Mesendoderm (in vitro differentiated cells): ENCODE results near the gene CATSPERZ.

Experiments
- DNase-seq: peaks from one replicate; pipeline ENCODE4 v3.0.0; 2013
- H2AK5ac ChIP-seq: 2 replicates; pipeline ENCODE4 v1.6.1; 2013; ENCODE audit warnings: low read length, inconsistent platforms
- H2BK120ac ChIP-seq: 2 replicates; pipeline ENCODE4 v1.6.1; 2013; ENCODE audit warnings: low read depth, mild to moderate bottlenecking, low read length, moderate library complexity, mixed read lengths
- H2BK15ac ChIP-seq: replicated peaks from 2 replicates; pipeline ENCODE4 v1.6.1; 2013; ENCODE audit warnings: low read depth, mild to moderate bottlenecking, moderate library complexity
- H2BK5ac ChIP-seq: 2 replicates; pipeline ENCODE4 v1.6.1; 2013; ENCODE audit warnings: low read length, inconsistent platforms
- H3K18ac ChIP-seq: 2 replicates; pipeline ENCODE4 v1.6.1; 2013; ENCODE audit warnings: mild to moderate bottlenecking, low read length, mixed read lengths
- H3K23ac ChIP-seq: one replicate; pipeline ENCODE4 v1.6.1; 2013; ENCODE audit warnings: low read length
- H3K27ac ChIP-seq: 2 replicates; pipeline ENCODE4 v1.5.1; 2013; ENCODE audit warnings: low read depth, mild to moderate bottlenecking, inconsistent platforms, low read length, moderate library complexity
- H3K27me3 ChIP-seq: 2 replicates; pipeline ENCODE4 v1.6.1; 2013; ENCODE audit warnings: low read length, control low read depth, mild to moderate bottlenecking, inconsistent platforms; ENCODE audit not compliant: insufficient read depth, poor library complexity
- H3K36me3 ChIP-seq: 2 replicates; pipeline ENCODE4 v1.6.1; 2013; ENCODE audit warnings: low read length, inconsistent platforms; ENCODE audit not compliant: control insufficient read depth, insufficient read depth
- H3K4ac ChIP-seq: one replicate; pipeline ENCODE4 v1.6.1; 2013; ENCODE audit warnings: low read depth, mild to moderate bottlenecking, low read length, moderate library complexity
- H3K4me1 ChIP-seq: 2 replicates; pipeline ENCODE4 v1.6.1; 2013; ENCODE audit warnings: low read depth, low read length, inconsistent platforms; ENCODE audit not compliant: control insufficient read depth
- H3K4me2 ChIP-seq: 2 replicates; pipeline ENCODE4 v1.6.1; 2013; ENCODE audit warnings: low read length
- H3K4me3 ChIP-seq: 2 replicates; pipeline ENCODE4 v1.5.1; 2013; ENCODE audit warnings: mild to moderate bottlenecking, low read length
- H3K56ac ChIP-seq: one replicate; pipeline ENCODE4 v1.6.1; 2013; ENCODE audit warnings: low read length
- H3K79me1 ChIP-seq: 2 replicates; pipeline ENCODE4 v1.6.1; 2013; ENCODE audit warnings: low read length, inconsistent platforms
- H3K79me2 ChIP-seq: 2 replicates; pipeline ENCODE4 v1.6.1; 2013; ENCODE audit warnings: mild to moderate bottlenecking, low read length; ENCODE audit not compliant: control insufficient read depth, insufficient read depth
- H3K9ac ChIP-seq: 2 replicates; pipeline ENCODE4 v1.6.1; 2013; ENCODE audit warnings: low read length, inconsistent platforms
- H4K5ac ChIP-seq: one replicate; pipeline ENCODE4 v1.6.1; 2013; ENCODE audit warnings: low read length
- H4K8ac ChIP-seq: one replicate; pipeline ENCODE4 v1.6.1; 2013; ENCODE audit warnings: low read depth, mild to moderate bottlenecking, control low read depth, low read length, moderate library complexity
- WGBS: extraction: QIAGEN DNeasy Blood & Tissue Kit; methylation state at CpG from one replicate; pipeline ENCODE4 v1.1.7; 2013; ENCODE audit warnings: low lambda C conversion rate, missing lambda C conversion rate; ENCODE audit not compliant: insufficient coverage; ENCODE audit errors: extremely low coverage; 5-methylcytosine and 5-hydroxymethylcytosine counted together

The CATSPERZ gene

GRCh38 chr11:64349025-64349387, 48.8 kb downstream of the CATSPERZ start:
- Histone ChIP-seq H3K56ac (no peak overlapping the region), H3K79me2 (no peaks in the 10 kb centered on the region), H3K4me3 (no peak overlapping the region), H3K18ac (no peak overlapping the region), H3K79me1 (no peaks in the 10 kb centered on the region), H3K4me2 (no peak overlapping the region), H2AK5ac (no peak overlapping the region), H3K9ac (no peak overlapping the region), H3K4me1 (no peaks in the 10 kb centered on the region), H3K27me3 (no peaks in the 10 kb centered on the region), H3K23ac (no peak overlapping the region), H4K8ac (no peak overlapping the region), H3K4ac (no peak overlapping the region), H3K36me3 (no peaks in the 10 kb centered on the region), H2BK120ac (no peak overlapping the region), H2BK15ac (no peak overlapping the region), H4K5ac (no peak overlapping the region), H3K27ac (no peak overlapping the region), H2BK5ac (no peak overlapping the region)
- no CpG with 5 or more reads among the region's 7 CpGs for WGBS
- DNase-seq: no peak

DNA sequence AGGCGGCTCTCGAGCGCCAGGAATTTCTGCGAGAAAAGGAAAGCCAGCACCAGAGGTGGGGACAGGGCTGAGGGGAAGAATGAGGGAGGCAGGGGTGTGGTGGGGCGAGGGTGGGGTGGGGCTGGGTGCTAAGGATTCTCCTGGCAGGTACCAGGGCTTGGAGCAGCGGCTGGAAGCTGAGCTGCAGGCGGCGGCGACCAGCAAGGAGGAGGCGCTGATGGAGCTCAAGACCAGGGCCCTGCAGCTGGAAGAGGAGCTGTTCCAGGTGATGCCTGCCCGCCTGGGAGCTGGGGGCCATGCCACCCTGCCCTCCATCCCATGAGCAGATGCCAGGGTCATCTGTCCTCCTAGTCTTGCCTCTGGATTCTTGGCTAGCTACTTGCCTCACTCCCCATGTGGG, 49.2 kb downstream of the CATSPERZ start:
- no peak overlapping the region for H4K8ac ChIP-seq
- H2BK15ac ChIP-seq: no peak overlapping the region
- H2BK5ac ChIP-seq: no peak overlapping the region
- no peak overlapping the region for H3K4me2 ChIP-seq
- H3K4me1 ChIP-seq: no peaks in the 10 kb centered on the region
- WGBS: no CpG with 5 or more reads among the region's 11 CpGs
- H3K4me3 ChIP-seq: no peak overlapping the region
- no peak overlapping the region for H3K9ac ChIP-seq
- H2AK5ac ChIP-seq: no peak overlapping the region
- H3K79me2 ChIP-seq: no peaks in the 10 kb centered on the region
- no peak overlapping the region for H2BK120ac ChIP-seq
- no peak overlapping the region for H4K5ac ChIP-seq
- no peak overlapping the region for H3K18ac ChIP-seq
- no peaks in the 10 kb centered on the region for H3K79me1 ChIP-seq
- H3K23ac ChIP-seq: no peak overlapping the region
- H3K4ac ChIP-seq: no peak overlapping the region
- no peaks in the 10 kb centered on the region for H3K36me3 ChIP-seq
- no peak overlapping the region for H3K56ac ChIP-seq
- H3K27me3 ChIP-seq: no peaks in the 10 kb centered on the region
- no peak overlapping the region for H3K27ac ChIP-seq
- DNase-seq: no peak

GRCh38 chr11:64351136-64351631, 51.0 kb downstream of the CATSPERZ start:
- Histone ChIP-seq H3K18ac (no peak overlapping the region), H3K36me3 (no peaks in the 10 kb centered on the region), H3K79me2 (no peaks in the 10 kb centered on the region), H3K79me1 (no peaks in the 10 kb centered on the region), H3K27ac (no peak overlapping the region), H2AK5ac (no peak overlapping the region), H3K4me3 (no peak overlapping the region), H3K27me3 (no peaks in the 10 kb centered on the region), H4K5ac (no peak overlapping the region), H3K4ac (no peak overlapping the region), H3K23ac (no peak overlapping the region), H2BK15ac (no peak overlapping the region), H3K9ac (no peak overlapping the region), H3K4me2 (no peak overlapping the region), H2BK5ac (no peak overlapping the region), H4K8ac (no peak overlapping the region), H3K4me1 (peaks cover 2% of the 10 kb centered on the region), H3K56ac (no peak overlapping the region), H2BK120ac (no peak overlapping the region)
- no CpG with 5 or more reads among the region's 18 CpGs for WGBS
- no peak for DNase-seq

DNA sequence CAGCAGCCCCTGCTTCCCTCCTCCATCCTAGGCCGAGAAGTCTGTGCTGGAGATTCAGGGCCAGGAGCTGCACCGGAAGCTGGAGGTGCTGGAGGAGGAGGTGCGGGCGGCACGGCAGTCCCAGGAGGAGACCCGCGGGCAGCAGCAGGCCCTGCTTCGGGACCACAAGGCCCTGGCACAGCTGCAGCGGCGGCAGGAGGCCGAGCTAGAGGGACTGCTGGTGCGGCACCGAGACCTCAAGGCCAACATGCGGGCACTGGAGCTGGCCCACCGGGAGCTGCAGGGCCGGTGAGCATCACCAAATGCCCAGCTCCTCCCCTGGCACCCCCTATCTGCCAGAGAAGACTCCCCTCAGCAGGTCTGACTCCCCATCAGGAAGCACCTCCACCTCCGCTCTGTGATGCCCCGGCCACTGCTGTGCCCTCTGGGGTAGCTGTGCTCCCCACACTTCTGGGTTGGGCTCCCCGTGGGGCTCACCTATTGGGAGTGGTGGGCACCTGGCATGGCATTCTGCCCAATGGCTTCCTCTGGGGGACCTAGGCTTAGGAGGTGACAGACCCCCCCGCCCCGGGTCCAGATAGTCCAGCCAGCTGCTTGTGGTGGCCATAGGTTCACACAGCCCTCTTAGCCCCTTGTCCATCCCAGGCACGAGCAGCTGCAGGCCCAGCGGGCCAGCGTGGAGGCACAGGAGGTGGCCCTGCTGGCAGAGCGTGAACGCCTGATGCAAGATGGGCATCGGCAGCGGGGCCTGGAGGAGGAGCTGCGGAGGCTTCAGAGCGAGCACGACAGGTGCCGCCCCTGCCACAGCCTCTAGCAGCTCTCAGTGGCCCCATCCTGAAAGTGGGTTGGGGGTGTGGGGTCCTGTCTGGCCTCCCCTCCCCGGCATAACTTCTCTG, 52.2 kb downstream of the CATSPERZ start:
- H3K9ac ChIP-seq: no peak overlapping the region
- no peak overlapping the region for H2AK5ac ChIP-seq
- no peaks in the 10 kb centered on the region for H3K79me1 ChIP-seq
- H3K4ac ChIP-seq: no peak overlapping the region
- H3K4me3 ChIP-seq: no peak overlapping the region
- no peak overlapping the region for H3K18ac ChIP-seq
- no peak overlapping the region for H2BK120ac ChIP-seq
- no peak overlapping the region for H4K8ac ChIP-seq
- H3K56ac ChIP-seq: no peak overlapping the region
- H3K36me3 ChIP-seq: no peaks in the 10 kb centered on the region
- no peak overlapping the region for H3K4me2 ChIP-seq
- H2BK15ac ChIP-seq: no peak overlapping the region
- no peak overlapping the region for H2BK5ac ChIP-seq
- H3K23ac ChIP-seq: no peak overlapping the region
- DNase-seq: no peak
- H3K27ac ChIP-seq: no peak overlapping the region
- H4K5ac ChIP-seq: no peak overlapping the region
- no peaks in the 10 kb centered on the region for H3K79me2 ChIP-seq
- WGBS: no CpG with 5 or more reads among the region's 33 CpGs
- peaks cover 2% of the 10 kb centered on the region for H3K4me1 ChIP-seq
- no peaks in the 10 kb centered on the region for H3K27me3 ChIP-seq

GRCh38 chr11:64352995-64353714, 53.0 kb downstream of the CATSPERZ start:
- Histone ChIP-seq H3K4me2 (no peak overlapping the region), H2AK5ac (no peak overlapping the region), H4K8ac (no peak overlapping the region), H2BK15ac (no peak overlapping the region), H3K27me3 (no peaks in the 10 kb centered on the region), H3K18ac (no peak overlapping the region), H3K56ac (no peak overlapping the region), H4K5ac (no peak overlapping the region), H3K27ac (no peak overlapping the region), H3K79me2 (no peaks in the 10 kb centered on the region), H2BK120ac (no peak overlapping the region), H3K79me1 (no peaks in the 10 kb centered on the region), H3K36me3 (no peaks in the 10 kb centered on the region), H3K9ac (no peak overlapping the region), H3K4me1 (peaks cover 5% of the 10 kb centered on the region), H3K4me3 (no peak overlapping the region), H3K4ac (no peak overlapping the region), H2BK5ac (no peak overlapping the region), H3K23ac (no peak overlapping the region)
- no peak for DNase-seq
- WGBS: no CpG with 5 or more reads among the region's 34 CpGs
